ENCODE data around the gene SRPK3. TPM values are rescaled to one million over a fixed set of nuclear protein-coding genes. Genes with fewer than 3 reads are reported as not detected.

SRPK3 gene
- total RNA-seq, 1 donor from 2014 or later, result not detected

GRCh38 chrX:153761863-153762262 is 19.0 kb upstream of the SRPK3 start:
- H3K4me3 Mint-ChIP-seq, result no peak overlapping the region

GRCh38 chrX:153762626-153763173 is 18.1 kb upstream of the SRPK3 start:
- Mint-ChIP-seq H3K27me3 (peaks cover 2% of the 10 kb centered on the region), H3K9me3 (no peaks in the 10 kb centered on the region), H3K27ac (no peak overlapping the region), H3K36me3 (no peaks in the 10 kb centered on the region), H3K4me1 (ENCODE audit: unreplicated experiment) (no peaks in the 10 kb centered on the region), H3K4me3 (no peak overlapping the region)
- TF ChIP-seq, protein P1, sequence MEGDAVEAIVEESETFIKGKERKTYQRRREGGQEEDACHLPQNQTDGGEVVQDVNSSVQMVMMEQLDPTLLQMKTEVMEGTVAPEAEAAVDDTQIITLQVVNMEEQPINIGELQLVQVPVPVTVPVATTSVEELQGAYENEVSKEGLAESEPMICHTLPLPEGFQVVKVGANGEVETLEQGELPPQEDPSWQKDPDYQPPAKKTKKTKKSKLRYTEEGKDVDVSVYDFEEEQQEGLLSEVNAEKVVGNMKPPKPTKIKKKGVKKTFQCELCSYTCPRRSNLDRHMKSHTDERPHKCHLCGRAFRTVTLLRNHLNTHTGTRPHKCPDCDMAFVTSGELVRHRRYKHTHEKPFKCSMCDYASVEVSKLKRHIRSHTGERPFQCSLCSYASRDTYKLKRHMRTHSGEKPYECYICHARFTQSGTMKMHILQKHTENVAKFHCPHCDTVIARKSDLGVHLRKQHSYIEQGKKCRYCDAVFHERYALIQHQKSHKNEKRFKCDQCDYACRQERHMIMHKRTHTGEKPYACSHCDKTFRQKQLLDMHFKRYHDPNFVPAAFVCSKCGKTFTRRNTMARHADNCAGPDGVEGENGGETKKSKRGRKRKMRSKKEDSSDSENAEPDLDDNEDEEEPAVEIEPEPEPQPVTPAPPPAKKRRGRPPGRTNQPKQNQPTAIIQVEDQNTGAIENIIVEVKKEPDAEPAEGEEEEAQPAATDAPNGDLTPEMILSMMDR (conservative IDR thresholded peaks at IDR 0.05), result no peak
- DNase-seq (ENCODE audit: extremely low spot score, unreplicated experiment), result no peak

More at GRCh38 chrX:153761863-153762262, 19.0 kb upstream of the SRPK3 start:
- H3K27me3 Mint-ChIP-seq, result peaks cover 5% of the 10 kb centered on the region
- TF ChIP-seq, protein P1 (conservative IDR thresholded peaks at IDR 0.05), result no peak
- H3K4me1 Mint-ChIP-seq (ENCODE audit: unreplicated experiment), result no peaks in the 10 kb centered on the region
- no peaks in the 10 kb centered on the region for H3K9me3 Mint-ChIP-seq
- no peaks in the 10 kb centered on the region for H3K36me3 Mint-ChIP-seq
- DNase-seq (ENCODE audit: extremely low spot score, unreplicated experiment), result no peak
- H3K27ac Mint-ChIP-seq, result no peak overlapping the region

DNA sequence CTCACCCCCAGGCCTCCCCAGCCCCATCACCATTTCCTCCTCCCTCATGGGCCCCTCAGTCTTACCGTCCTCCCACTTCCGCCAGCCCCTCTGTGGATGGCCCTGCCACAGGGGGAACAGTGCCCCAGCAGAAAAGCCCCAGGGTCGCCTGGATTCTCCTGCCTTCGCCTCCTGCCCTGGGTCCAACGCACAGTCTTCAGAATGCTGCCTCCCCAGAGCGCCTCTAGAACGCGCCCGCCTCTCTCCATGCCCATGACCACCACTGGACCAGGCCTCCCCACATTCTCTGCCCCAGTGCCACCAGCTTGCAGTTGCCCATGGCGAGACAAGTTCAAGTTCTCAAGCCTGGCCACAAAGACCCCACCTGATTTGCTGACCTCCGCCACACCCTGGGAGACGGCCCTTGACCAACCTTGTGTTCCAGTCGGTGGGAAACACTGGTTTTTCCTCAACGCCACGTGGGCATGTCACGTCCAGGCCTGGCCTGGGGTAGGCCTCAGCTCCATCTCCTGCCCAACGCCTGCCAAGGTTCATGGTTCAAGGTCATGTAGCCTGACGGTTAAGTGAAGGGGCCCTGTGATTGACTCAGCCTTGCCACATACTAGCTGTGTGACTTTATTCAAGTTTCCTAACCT is 17.4 kb upstream of the SRPK3 start:
- TF ChIP-seq, protein P1 (conservative IDR thresholded peaks at IDR 0.05), result no peak
- Mint-ChIP-seq H3K27me3 (no peaks in the 10 kb centered on the region), H3K36me3 (no peaks in the 10 kb centered on the region), H3K9me3 (no peaks in the 10 kb centered on the region), H3K4me1 (ENCODE audit: unreplicated experiment) (no peaks in the 10 kb centered on the region), H3K4me3 (no peak overlapping the region), H3K27ac (no peak overlapping the region)
- no peak for DNase-seq (ENCODE audit: extremely low spot score, unreplicated experiment)

- H3K4me3 Mint-ChIP-seq, result no peak within 1 kb of the TSS
- DNase-seq (ENCODE audit: extremely low spot score, unreplicated experiment), result no peak
- H3K27me3 Mint-ChIP-seq, result no peaks in the 10 kb centered on the region
- H3K27ac Mint-ChIP-seq, result no peak within 1 kb of the TSS
- no peaks in the 10 kb centered on the region for H3K4me1 Mint-ChIP-seq (ENCODE audit: unreplicated experiment)
- H3K36me3 Mint-ChIP-seq, result no peaks in the 10 kb centered on the region
- TF ChIP-seq, protein P1 (conservative IDR thresholded peaks at IDR 0.05), result peak; percentile 84
- no peaks in the 10 kb centered on the region for H3K9me3 Mint-ChIP-seq
These were observed 16.7 kb upstream of the SRPK3 start, which contains the start of gene PLXNB3 for GRCh38 chrX:153763989-153764755. TSS of gene PLXNB3 (plus strand) at chrX:153764249. CDS start at chrX:153765536, 1,287 bp downstream.

- H3K27me3 Mint-ChIP-seq, result no peaks in the 10 kb centered on the region
- H3K27ac Mint-ChIP-seq, result no peak overlapping the region
- H3K36me3 Mint-ChIP-seq, result no peaks in the 10 kb centered on the region
- H3K4me1 Mint-ChIP-seq (ENCODE audit: unreplicated experiment), result no peaks in the 10 kb centered on the region
- no peak overlapping the region for H3K4me3 Mint-ChIP-seq
- H3K9me3 Mint-ChIP-seq, result no peaks in the 10 kb centered on the region
- TF ChIP-seq, protein P1 (conservative IDR thresholded peaks at IDR 0.05), result no peak
- DNase-seq (ENCODE audit: extremely low spot score, unreplicated experiment), result no peak
These were observed 16.1 kb upstream of the SRPK3 start for GRCh38 chrX:153764786-153765137.
